ENCODE measurements around the gene MCCC1.
A peak's percentile ranks its signal among the peaks of the same experiment; 100 is the strongest.
"Not testable (repeated sequence)": the region's sequence is repeated elsewhere in the genome, so short reads cannot be mapped to it uniquely, and the experiment has no call there.

MCCC1 gene

GRCh38 chr3:183046883-183047282, 52.4 kb downstream of the MCCC1 start:
- no peak for DNase-seq (ENCODE audit: low read depth in 2 of 2)

DNA sequence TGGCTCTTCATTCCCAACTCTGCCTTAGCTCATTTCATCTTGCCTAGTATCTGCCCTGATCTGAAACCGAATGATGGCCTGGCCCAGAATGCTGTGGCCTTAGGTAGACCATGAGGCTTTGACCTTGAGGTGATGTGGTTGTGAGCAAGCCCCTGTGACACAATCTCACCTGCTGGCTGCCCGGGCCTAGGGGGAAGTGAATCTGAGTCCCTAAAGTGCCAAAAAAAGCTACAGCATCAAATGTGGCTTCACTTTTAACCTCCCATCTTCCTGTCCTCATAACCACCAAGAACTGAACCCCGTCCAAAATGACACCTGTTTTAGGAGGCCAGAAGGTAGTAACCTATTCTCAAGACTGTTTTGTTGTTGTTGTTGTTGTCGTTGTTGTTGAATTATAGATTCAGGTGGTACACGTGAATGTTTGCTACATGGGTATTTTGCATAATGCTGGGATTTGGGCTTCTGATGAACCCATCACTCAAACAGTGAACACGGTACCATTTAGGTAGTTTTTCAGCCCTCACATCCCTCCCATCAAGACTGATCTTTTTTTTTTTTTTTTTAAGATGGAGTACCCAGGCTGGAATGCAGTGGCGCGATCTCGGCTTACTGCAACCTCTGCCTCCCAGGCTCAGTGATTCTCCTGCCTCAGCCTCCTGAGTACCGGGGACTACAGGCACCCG, 54.6 kb downstream of the MCCC1 start:
- DNase-seq (ENCODE audit: low read depth in 2 of 2) = no peak

- DNase-seq (ENCODE audit: low read depth in 2 of 2) = no peak
Measured at GRCh38 chr3:183038757-183039156, 60.5 kb downstream of the MCCC1 start.

GRCh38 chr3:183038221-183038620, 61.1 kb downstream of the MCCC1 start:
- DNase-seq (ENCODE audit: low read depth in 2 of 2) = no peak

- peak; percentile 33 to 42 for DNase-seq (ENCODE audit: low read depth in 2 of 2)
Measured at GRCh38 chr3:183033746-183034145, 65.5 kb downstream of the MCCC1 start.

DNA sequence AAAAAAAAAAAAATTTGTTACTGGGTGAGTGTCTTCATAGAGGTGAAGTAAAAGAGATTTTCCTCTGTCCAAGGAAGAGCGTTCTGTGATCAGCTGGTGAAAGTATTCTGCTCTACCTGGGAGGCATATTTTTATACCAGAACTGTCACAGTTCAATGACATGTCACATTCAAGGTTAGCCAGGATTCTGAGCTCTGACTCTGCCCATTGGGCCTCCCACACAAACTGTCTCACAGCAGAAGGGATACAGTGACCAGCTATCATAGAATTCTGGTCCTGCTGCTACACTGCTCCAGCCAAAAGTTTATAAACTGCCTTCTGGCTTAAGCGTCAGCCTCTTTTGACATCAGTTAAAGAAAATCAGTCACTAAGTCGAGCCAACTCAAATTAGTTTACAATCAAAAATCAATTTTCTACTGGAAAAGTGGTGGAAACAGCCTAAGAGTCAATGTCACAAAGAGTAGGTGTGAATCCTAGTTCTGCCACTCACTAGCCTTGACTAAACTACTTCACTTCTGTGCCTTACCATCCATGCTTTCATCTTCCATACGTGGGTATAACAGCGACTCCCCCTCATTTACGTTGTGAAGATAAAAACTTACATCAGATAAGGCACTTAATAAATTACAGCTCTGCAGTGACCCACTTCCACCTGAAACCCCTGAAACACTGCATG, 66.3 kb downstream of the MCCC1 start:
- no peak for DNase-seq (ENCODE audit: low read depth in 2 of 2)

- no peak for DNase-seq (ENCODE audit: low read depth in 2 of 2)
Measured at GRCh38 chr3:183031826-183032225, 67.5 kb downstream of the MCCC1 start.

- no peak for DNase-seq (ENCODE audit: low read depth in 2 of 2)
Measured at GRCh38 chr3:183028416-183028815, 70.9 kb downstream of the MCCC1 start.

DNA sequence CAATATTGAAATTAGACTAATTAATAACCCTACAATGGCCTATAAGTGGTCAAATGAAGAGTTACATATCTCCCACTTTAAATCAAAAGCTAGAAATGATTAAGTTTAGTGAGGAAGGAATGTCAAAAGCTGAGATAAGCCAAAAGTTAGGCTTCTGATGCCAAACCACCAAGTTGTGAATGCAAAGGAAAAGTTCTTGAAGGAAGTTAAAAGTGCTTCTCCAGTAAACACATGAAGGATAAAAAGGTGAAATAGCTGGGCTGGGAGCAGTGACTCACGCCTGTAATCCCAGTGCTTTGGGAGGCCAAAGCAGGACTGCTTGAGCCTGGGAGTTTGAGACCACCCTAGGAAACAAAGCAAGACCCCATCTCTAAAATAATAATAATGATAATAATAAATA, 72.0 kb downstream of the MCCC1 start:
- no peak for DNase-seq (ENCODE audit: low read depth in 2 of 2)

- DNase-seq (ENCODE audit: low read depth in 2 of 2) = no peak
Measured at GRCh38 chr3:183022936-183023516, 76.3 kb downstream of the MCCC1 start.

DNA sequence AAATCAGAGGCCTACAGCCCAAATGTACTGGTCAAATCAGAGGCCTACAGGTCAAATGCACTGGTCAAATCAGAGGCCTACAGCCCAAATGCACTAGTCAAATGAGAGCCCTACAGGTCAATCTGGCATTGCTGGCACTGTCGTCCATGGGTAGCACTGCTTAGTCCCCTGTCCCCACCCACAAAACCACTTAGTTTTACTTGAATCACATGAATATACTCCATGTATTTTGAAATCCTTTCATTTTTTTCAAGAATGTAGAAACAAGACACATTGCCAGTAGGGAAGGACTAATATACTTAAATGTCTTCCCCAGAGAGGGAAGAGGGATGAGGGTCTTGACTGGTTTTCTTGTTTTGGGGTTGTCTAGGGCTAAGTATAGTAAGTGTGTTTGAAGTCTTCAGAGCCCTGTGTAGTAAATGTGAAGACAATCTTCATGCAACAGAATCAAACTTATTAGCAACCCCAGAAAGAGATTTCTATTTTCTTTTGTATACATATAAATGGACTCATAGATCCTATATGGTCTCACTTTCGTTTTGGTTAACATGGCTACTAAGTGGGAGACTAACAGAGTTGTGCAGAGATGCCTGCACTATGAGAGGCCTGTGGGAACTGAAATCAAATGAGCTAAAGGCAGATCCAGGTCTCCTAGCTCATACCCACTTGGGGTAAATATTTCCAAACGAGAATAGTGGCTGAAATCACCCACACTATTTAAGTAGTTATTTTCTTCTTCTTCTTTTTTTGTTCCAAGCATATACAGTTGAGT, 80.7 kb downstream of the MCCC1 start:
- no peak for DNase-seq (ENCODE audit: low read depth in 2 of 2)

DNA sequence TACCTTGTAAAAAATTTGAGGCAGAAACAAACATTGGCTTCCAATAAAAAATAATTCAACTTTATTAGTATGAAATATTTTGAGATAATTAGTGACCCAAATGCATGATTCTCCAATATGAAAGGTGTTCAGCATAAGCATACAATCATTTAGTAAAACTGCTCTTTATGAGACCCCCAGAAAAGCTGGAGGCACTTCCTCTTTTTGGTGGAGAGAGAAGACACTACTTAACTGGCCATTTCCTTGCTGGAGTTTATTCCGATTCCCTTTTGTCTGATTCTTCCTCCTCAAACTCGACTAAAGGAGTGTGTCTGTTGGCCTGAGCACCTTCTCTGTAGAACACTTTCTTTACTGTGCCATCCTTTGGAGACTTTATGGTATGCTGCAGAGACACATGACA, 84.1 kb downstream of the MCCC1 start:
- no peak for DNase-seq (ENCODE audit: low read depth in 2 of 2)

DNA sequence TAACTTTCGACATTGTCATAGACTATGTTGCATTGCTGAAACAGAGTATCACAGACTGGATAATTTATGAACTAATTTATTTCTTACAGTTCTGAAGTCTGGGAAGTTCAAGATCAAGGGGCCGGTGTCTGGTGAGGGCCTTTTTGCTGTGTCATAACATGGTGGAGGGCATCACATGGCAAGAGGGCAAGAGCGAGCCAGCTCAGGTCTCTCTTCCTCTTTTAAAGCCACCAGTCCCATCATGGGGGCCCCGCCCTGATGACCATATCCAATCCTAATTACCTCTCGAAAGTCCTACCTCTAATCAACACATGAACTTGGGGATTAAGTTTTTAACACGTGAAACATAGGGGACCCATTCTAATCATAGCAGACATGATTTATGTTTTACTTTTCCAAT, 85.4 kb downstream of the MCCC1 start:
- DNase-seq (ENCODE audit: low read depth in 2 of 2) = no peak

GRCh38 chr3:183013074-183013473, 86.2 kb downstream of the MCCC1 start:
- DNase-seq (ENCODE audit: low read depth in 2 of 2) = no peak

- DNase-seq (ENCODE audit: low read depth in 2 of 2) = no peak
Measured at GRCh38 chr3:183008800-183009199, 90.5 kb downstream of the MCCC1 start.

DNA sequence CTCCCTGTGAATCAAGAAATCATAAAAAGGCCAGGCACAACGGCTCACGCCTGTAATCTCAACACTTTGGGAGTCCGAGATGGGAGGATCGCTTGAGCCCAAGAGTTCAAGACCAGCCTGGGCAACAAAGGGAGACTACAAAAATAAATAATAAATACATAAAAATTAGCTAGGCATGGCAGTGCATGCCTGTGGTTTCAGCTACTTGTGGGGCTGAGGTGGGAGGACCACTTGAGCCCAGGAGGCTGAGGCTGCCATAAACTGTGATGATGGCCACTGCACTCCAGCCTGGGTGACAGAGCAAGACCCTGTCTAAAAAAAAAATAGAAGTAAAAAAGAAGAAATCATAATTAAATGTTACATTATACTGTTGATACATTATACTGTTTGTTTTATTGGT, 91.0 kb downstream of the MCCC1 start:
- DNase-seq (ENCODE audit: low read depth in 2 of 2) = no peak

DNA sequence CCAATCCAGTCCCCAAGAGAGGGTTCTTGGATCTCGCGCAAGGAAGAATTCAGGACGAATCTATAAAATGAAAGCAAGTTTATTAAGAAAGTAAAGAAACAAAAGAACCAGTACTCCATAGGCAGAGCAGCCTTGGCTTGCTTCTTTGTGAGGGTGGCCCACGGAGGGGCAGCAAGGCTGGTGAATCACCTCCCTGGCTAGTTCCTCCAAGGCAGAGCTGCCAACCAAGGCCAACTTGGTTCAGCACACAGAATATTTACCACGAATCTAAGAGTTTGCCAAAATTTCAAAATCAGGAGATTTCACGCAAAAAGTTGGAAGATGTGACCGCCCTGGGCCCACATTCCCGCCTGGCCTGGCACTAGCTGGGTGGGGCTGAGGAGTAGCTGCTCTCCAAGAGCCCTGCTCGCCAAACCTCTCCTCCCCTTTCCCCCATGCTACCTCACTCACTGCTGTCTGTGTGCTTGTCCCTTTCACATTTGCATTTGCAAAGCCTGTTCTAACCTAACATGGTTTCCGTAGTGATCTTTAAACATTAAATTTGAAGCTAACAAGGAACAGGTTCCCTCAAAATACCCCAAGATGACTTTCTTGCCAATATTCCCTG, 92.8 kb downstream of the MCCC1 start:
- no peak for DNase-seq (ENCODE audit: low read depth in 2 of 2)

GRCh38 chr3:182999767-183000166, 99.5 kb downstream of the MCCC1 start:
- no peak for DNase-seq (ENCODE audit: low read depth in 2 of 2)

GRCh38 chr3:182993486-182994201, 105.7 kb downstream of the MCCC1 start:
- DNase-seq (ENCODE audit: low read depth in 2 of 2) = not testable (repeated sequence)

GRCh38 chr3:182989566-182989965, 109.7 kb downstream of the MCCC1 start:
- DNase-seq (ENCODE audit: low read depth in 2 of 2) = no peak

GRCh38 chr3:182986021-182986420, 113.3 kb downstream of the MCCC1 start:
- no peak for DNase-seq (ENCODE audit: low read depth in 2 of 2)
